ENCODE measurements around the gene SYT2. TPM values are rescaled to one million over a fixed set of nuclear protein-coding genes. Genes with fewer than 3 reads are reported as not detected.
"Not testable (repeated sequence)": the region's sequence is repeated elsewhere in the genome, so short reads cannot be mapped to it uniquely, and the experiment has no call there.

The SYT2 gene
- total and polyA plus RNA-seq, 4 donors, result 0.01 to 0.23 (median 0.03) TPM

- no peak for ATAC-seq (ENCODE audit: insufficient read depth, low FRiP score)
Observed at GRCh38 chr1:202553560-202554038, 156.7 kb downstream of the SYT2 start.

GRCh38 chr1:202553078-202553477 is 157.2 kb downstream of the SYT2 start:
- H3K9ac ChIP-seq (ENCODE audit: insufficient read depth in 1 of 2, low read length in 2 of 2); H3K36me3 ChIP-seq (ENCODE audit: control insufficient read depth in 4 of 4, insufficient read depth in 4 of 4, low read length in 4 of 4); H3K27me3 ChIP-seq (ENCODE audit: control insufficient read depth in 3 of 3, insufficient read depth in 3 of 3, low read length in 2 of 3); ATAC-seq (ENCODE audit: insufficient read depth, low FRiP score); DNase-seq; H3K4me3 ChIP-seq; H3K9me3 ChIP-seq (ENCODE audit: control insufficient read depth in 4 of 4, insufficient read depth in 3 of 4, low read length in 3 of 4): not testable (repeated sequence)
- H3K4me1 ChIP-seq (ENCODE audit: control insufficient read depth in 5 of 5, insufficient read depth in 5 of 5, low read length in 5 of 5), result peaks cover 0 to 11% (median 3%) of the 10 kb centered on the region in 5 donors
- 86 to 88% methylated on average over 1 of the region's 1 CpG for WGBS, 2 donors
- H3K27ac ChIP-seq (ENCODE audit: low read depth in 1 of 2, low read length in 1 of 2), result peak overlapping the region in 1 of 2 donors; percentile 42

More at GRCh38 chr1:202553560-202554038, 156.7 kb downstream of the SYT2 start:
- no peaks in the 10 kb centered on the region for H3K27me3 ChIP-seq (ENCODE audit: control insufficient read depth in 3 of 3, insufficient read depth in 3 of 3, low read length in 2 of 3)
- H3K27ac ChIP-seq (ENCODE audit: low read depth in 1 of 2, low read length in 1 of 2), result peak overlapping the region in 1 of 2 donors; percentile 42
- DNase-seq, result no peak
- H3K9me3 ChIP-seq (ENCODE audit: control insufficient read depth in 4 of 4, insufficient read depth in 3 of 4, low read length in 3 of 4), result no peaks in the 10 kb centered on the region
- no peak overlapping the region for H3K4me3 ChIP-seq
- H3K4me1 ChIP-seq (ENCODE audit: control insufficient read depth in 5 of 5, insufficient read depth in 5 of 5, low read length in 5 of 5), result peaks cover 0 to 11% (median 3%) of the 10 kb centered on the region in 5 donors
- no peak for TF ChIP-seq CTCF (IDR thresholded peaks at IDR 0.05; ENCODE audit: control extremely low read depth, extremely low read depth)
- H3K36me3 ChIP-seq (ENCODE audit: control insufficient read depth in 4 of 4, insufficient read depth in 4 of 4, low read length in 4 of 4), result no peaks in the 10 kb centered on the region
- H3K9ac ChIP-seq (ENCODE audit: insufficient read depth in 1 of 2, low read length in 2 of 2), result no peak overlapping the region
- 48 to 69% methylated on average over 3 of the region's 3 CpGs for WGBS, 2 donors

- not testable (repeated sequence) for H3K9ac ChIP-seq (ENCODE audit: insufficient read depth in 1 of 2, low read length in 2 of 2); ATAC-seq (ENCODE audit: insufficient read depth, low FRiP score); H3K9me3 ChIP-seq (ENCODE audit: control insufficient read depth in 4 of 4, insufficient read depth in 3 of 4, low read length in 3 of 4); H3K27me3 ChIP-seq (ENCODE audit: control insufficient read depth in 3 of 3, insufficient read depth in 3 of 3, low read length in 2 of 3); H3K36me3 ChIP-seq (ENCODE audit: control insufficient read depth in 4 of 4, insufficient read depth in 4 of 4, low read length in 4 of 4); H3K4me3 ChIP-seq
- Histone ChIP-seq H3K27ac (ENCODE audit: low read depth in 1 of 2, low read length in 1 of 2) (peak overlapping the region in 1 of 2 donors; percentile 42), H3K4me1 (ENCODE audit: control insufficient read depth in 5 of 5, insufficient read depth in 5 of 5, low read length in 5 of 5) (peaks cover 0 to 11% (median 3%) of the 10 kb centered on the region in 5 donors)
- DNase-seq, result peak in 1 of 3 donors; percentile 57
Observed at GRCh38 chr1:202552615-202553014, 157.6 kb downstream of the SYT2 start.

- Histone ChIP-seq H3K9me3 (ENCODE audit: control insufficient read depth in 4 of 4, insufficient read depth in 3 of 4, low read length in 3 of 4) (no peaks in the 10 kb centered on the region), H3K4me3 (no peak overlapping the region), H3K27ac (ENCODE audit: low read depth in 1 of 2, low read length in 1 of 2) (no peak overlapping the region), H3K27me3 (ENCODE audit: control insufficient read depth in 3 of 3, insufficient read depth in 3 of 3, low read length in 2 of 3) (no peaks in the 10 kb centered on the region), H3K4me1 (ENCODE audit: control insufficient read depth in 5 of 5, insufficient read depth in 5 of 5, low read length in 5 of 5) (peaks cover 0 to 11% (median 3%) of the 10 kb centered on the region in 5 donors), H3K9ac (ENCODE audit: insufficient read depth in 1 of 2, low read length in 2 of 2) (no peak overlapping the region), H3K36me3 (ENCODE audit: control insufficient read depth in 4 of 4, insufficient read depth in 4 of 4, low read length in 4 of 4) (no peaks in the 10 kb centered on the region)
- 72 to 85% methylated on average over 3 of the region's 3 CpGs for WGBS, 2 donors
- ATAC-seq (ENCODE audit: insufficient read depth, low FRiP score), result no peak
- DNase-seq, result no peak
- TF ChIP-seq CTCF (IDR thresholded peaks at IDR 0.05; ENCODE audit: control extremely low read depth, extremely low read depth), result no peak
Observed at GRCh38 chr1:202551683-202552082, 158.6 kb downstream of the SYT2 start.

GRCh38 chr1:202550088-202550487 is 160.2 kb downstream of the SYT2 start:
- H3K27me3 ChIP-seq (ENCODE audit: control insufficient read depth in 3 of 3, insufficient read depth in 3 of 3, low read length in 2 of 3); DNase-seq; H3K36me3 ChIP-seq (ENCODE audit: control insufficient read depth in 4 of 4, insufficient read depth in 4 of 4, low read length in 4 of 4); H3K4me3 ChIP-seq; H3K27ac ChIP-seq (ENCODE audit: low read depth in 1 of 2, low read length in 1 of 2); H3K9ac ChIP-seq (ENCODE audit: insufficient read depth in 1 of 2, low read length in 2 of 2); H3K9me3 ChIP-seq (ENCODE audit: control insufficient read depth in 4 of 4, insufficient read depth in 3 of 4, low read length in 3 of 4); ATAC-seq (ENCODE audit: insufficient read depth, low FRiP score): not testable (repeated sequence)
- 92 to 93% methylated on average over 1 of the region's 1 CpG for WGBS, 2 donors
- peaks cover 0 to 24% (median 3%) of the 10 kb centered on the region in 5 donors for H3K4me1 ChIP-seq (ENCODE audit: control insufficient read depth in 5 of 5, insufficient read depth in 5 of 5, low read length in 5 of 5)

Data from lung (tissue), 12 donors.